IMR-90 (cell line): ENCODE measurements around the gene RNF103. TPM values are rescaled to one million over a fixed set of nuclear protein-coding genes. Genes with fewer than 3 reads are reported as not detected.

Experiments
- polyA plus RNA-seq, 3 experiments: library from polyadenylated mRNA; depleted of rRNA; stranded (reverse); fragments of >200 nt; gene quantifications; 2 replicates each; pipeline ENCODE4 v1.2.3, GENCODE V29; 2012; ENCODE audit warnings: low replicate concordance in 1 of 3
- total RNA-seq: library from RNA; depleted of rRNA; stranded (reverse); fragments of >200 nt; gene quantifications from 2 replicates; pipeline ENCODE4 v1.2.3, GENCODE V29; 2012; rRNA removed

Gene RNF103
- total and polyA plus RNA-seq, 2 of the 4 experiments (the other 2 are of a cell fraction), result 5.6 to 7.2 TPM

Other genes starting within 250 kb of the RNF103 start
- 33.3 and 35.8 TPM in 2 replicates for gene KDM3A, start 182.5 kb downstream of the RNF103 start, total RNA-seq
- gene KDM3A, start 182.5 kb downstream of the RNF103 start, polyA plus RNA-seq (2012; rRNA removed), result 21.3 and 24.8 TPM in 2 replicates
- gene CHMP3, start 60.4 kb downstream of the RNF103 start, total RNA-seq, result 38.4 and 81.4 TPM in 2 replicates
- gene CHMP3, start 60.4 kb downstream of the RNF103 start, polyA plus RNA-seq (2012; rRNA removed), result 61.0 and 84.6 TPM in 2 replicates
- 16.0 and 17.8 TPM in 2 replicates for gene RMND5A, start 96.4 kb upstream of the RNF103 start, total RNA-seq
- 5.1 and 5.8 TPM in 2 replicates for gene RMND5A, start 96.4 kb upstream of the RNF103 start, polyA plus RNA-seq (2012; rRNA removed)
- gene CD8A, start 167.0 kb upstream of the RNF103 start, total RNA-seq, result not detected in 2 replicates
- not detected in 2 replicates for gene CD8A, start 167.0 kb upstream of the RNF103 start, polyA plus RNA-seq (2012; rRNA removed)
- not detected in 2 replicates for gene CD8B, start 238.0 kb upstream of the RNF103 start, total RNA-seq
- gene CD8B, start 238.0 kb upstream of the RNF103 start, polyA plus RNA-seq (2012; rRNA removed), result not detected in 2 replicates